SK-N-SH (cell line): ENCODE measurements around the gene PRKN. TPM values are rescaled to one million over a fixed set of nuclear protein-coding genes. Genes with fewer than 3 reads are reported as not detected.
A peak's percentile ranks its signal among the peaks of the same experiment; 100 is the strongest.
"Not testable (repeated sequence)": the region's sequence is repeated elsewhere in the genome, so short reads cannot be mapped to it uniquely, and the experiment has no call there.

ENCODE experiments used
- CTCF ChIA-PET: fragments of 300-600, 350-600 bp; formaldehyde crosslinking; extraction: SDS; loops from one replicate; lab custom pipeline; 2021; lab: Yijun Ruan, JAX
- POLR2A ChIA-PET: fragments of 350-600 bp; sonication (Branson Sonifier 250); formaldehyde crosslinking; extraction: SDS; loops from one replicate; lab custom pipeline; 2020; ENCODE audit warnings: antibody characterized with exemption, inconsistent platforms; lab: Yijun Ruan, JAX
- DNase-seq: peaks from one replicate; pipeline ENCODE4 v3.0.0; 2012
- H2AFZ ChIP-seq: fragments of 200-600 bp; sonication (generic); 2 replicates; pipeline ENCODE4 v1.8.1; 2016; ENCODE audit warnings: antibody characterized with exemption, mild to moderate bottlenecking, low read depth
- H3F3A ChIP-seq: fragments of 200-600 bp; sonication (generic); replicated peaks from 2 replicates; pipeline ENCODE3; 2016; ENCODE audit warnings: antibody characterized with exemption, mild to moderate bottlenecking; ENCODE audit not compliant: insufficient read depth
- H3K27ac ChIP-seq, 2 experiments: fragments of 200-500 bp in 1 of 2; fragments of 200-600 bp in 1 of 2; sonication (Bioruptor generic) in 1 of 2; sonication (generic), shearing (Covaris generic) in 1 of 2; 2 replicates each; pipeline versions ENCODE4 v1.5.1 to v1.6.1; 2014 to 2016; ENCODE audit warnings: low read depth in 2 of 2, inconsistent platforms in 1 of 2, low read length in 1 of 2, mild to moderate bottlenecking in 1 of 2, mixed read lengths in 1 of 2
- H3K27me3 ChIP-seq: fragments of 200-600 bp; sonication (generic), shearing (Covaris generic); 2 replicates; pipeline ENCODE4 v1.6.1; 2016; ENCODE audit warnings: mixed run types; ENCODE audit not compliant: insufficient read depth
- H3K36me3 ChIP-seq, 2 experiments: fragments of 200-500 bp in 1 of 2; fragments of 200-600 bp in 1 of 2; sonication (Bioruptor generic) in 1 of 2; sonication (generic) in 1 of 2; replicated peaks in 1 of 2; 2 replicates each; pipeline versions ENCODE3 to v1.5.1; 2014 to 2016; ENCODE audit warnings: low read length in 1 of 2, mild to moderate bottlenecking in 1 of 2; ENCODE audit not compliant: insufficient read depth in 2 of 2, control insufficient read depth in 1 of 2
- H3K4me1 ChIP-seq, 2 experiments: fragments of 200-500 bp in 1 of 2; fragments of 200-600 bp in 1 of 2; sonication (Bioruptor generic) in 1 of 2; sonication (generic), shearing (Covaris generic) in 1 of 2; 2 replicates each; pipeline versions ENCODE4 v1.5.1 to v1.6.1; 2014 to 2016; ENCODE audit warnings: low read depth in 1 of 2, low read length in 1 of 2, mixed run types in 1 of 2; ENCODE audit not compliant: insufficient read depth in 2 of 2, control insufficient read depth in 1 of 2
- H3K4me2 ChIP-seq: fragments of 200-600 bp; sonication (generic), shearing (Covaris generic); 2 replicates; pipeline ENCODE4 v1.6.1; 2017; ENCODE audit warnings: mixed run types
- H3K4me3 ChIP-seq, 2 experiments: fragments of 200-500 bp in 1 of 2; fragments of 200-600 bp in 1 of 2; sonication (Bioruptor generic) in 1 of 2; sonication (generic), shearing (Covaris generic) in 1 of 2; 2 replicates each; pipeline versions ENCODE4 v1.5.1 to v1.8.1; 2014 to 2016; ENCODE audit warnings: low read depth in 2 of 2, inconsistent platforms in 1 of 2, low read length in 1 of 2, mild to moderate bottlenecking in 1 of 2, mixed read lengths in 1 of 2, moderate library complexity in 1 of 2
- H3K79me2 ChIP-seq: fragments of 200-600 bp; sonication (generic); 2 replicates; pipeline ENCODE4 v1.8.1; 2017; ENCODE audit warnings: mild to moderate bottlenecking; ENCODE audit not compliant: insufficient read depth
- H3K9ac ChIP-seq: fragments of 200-600 bp; sonication (generic); 2 replicates; pipeline ENCODE4 v1.6.1; 2017; ENCODE audit warnings: mixed run types
- H3K9me2 ChIP-seq: fragments of 200-600 bp; sonication (generic); 2 replicates; pipeline ENCODE4 v1.6.1; 2017; ENCODE audit warnings: mixed run types
- H3K9me3 ChIP-seq: fragments of 200-600 bp; sonication (generic); 2 replicates; pipeline ENCODE4 v1.6.1; 2017; ENCODE audit warnings: mixed run types, mild to moderate bottlenecking, moderate library complexity
- H4K20me1 ChIP-seq: fragments of 200-600 bp; sonication (generic); 2 replicates; pipeline ENCODE4 v1.6.1; 2017; ENCODE audit warnings: mild to moderate bottlenecking, mixed run types; ENCODE audit not compliant: insufficient read depth
- EZH2phosphoT487 ChIP-seq: fragments of 200-600 bp; sonication (generic); IDR thresholded peaks from 2 replicates; pipeline ENCODE4 v1.6.1; 2017; ENCODE audit warnings: low read depth, mixed run types, mild to moderate bottlenecking, antibody characterized with exemption, moderate library complexity, borderline replicate concordance
- GABPA ChIP-seq: IDR thresholded peaks from 2 replicates; pipeline ENCODE4 v1.4.0; 2012; ENCODE audit warnings: low read depth, mild to moderate bottlenecking
- GATA2 ChIP-seq: sonication (generic); formaldehyde crosslinking; IDR thresholded peaks from 2 replicates; pipeline ENCODE4 v1.5.0; 2020; ENCODE audit warnings: mild to moderate bottlenecking, missing genetic modification reagents
- MEF2A ChIP-seq: IDR thresholded peaks from 2 replicates; pipeline ENCODE4 v1.4.0; 2012; ENCODE audit warnings: low read depth, borderline replicate concordance
- NFIC ChIP-seq: IDR thresholded peaks from 2 replicates; pipeline ENCODE4 v1.4.0; 2012; ENCODE audit warnings: borderline replicate concordance
- NRF1 ChIP-seq: IDR thresholded peaks from 2 replicates; pipeline ENCODE4 v1.6.1; 2012; ENCODE audit warnings: low read depth, mild to moderate bottlenecking, low read length
- POLR2AphosphoS5 ChIP-seq: IDR thresholded peaks from 2 replicates; pipeline ENCODE4 v1.6.1; 2012; ENCODE audit warnings: low read depth, low read length
- RCOR1 ChIP-seq: fragments of 150-350 bp; IDR thresholded peaks from 2 replicates; pipeline ENCODE4 v1.6.1; 2017; ENCODE audit warnings: antibody characterized with exemption, low read length
- RFX5 ChIP-seq: IDR thresholded peaks from 2 replicates; pipeline ENCODE4 v1.6.1; 2012; ENCODE audit warnings: mild to moderate bottlenecking, improper control_type of control experiment, low read length
- RXRA ChIP-seq: IDR thresholded peaks from 2 replicates; pipeline ENCODE4 v1.4.0; 2012; ENCODE audit warnings: low read depth, mild to moderate bottlenecking, borderline replicate concordance
- SIN3A ChIP-seq: IDR thresholded peaks from 2 replicates; pipeline ENCODE4 v1.6.1; 2012; ENCODE audit warnings: low read depth, mild to moderate bottlenecking, low read length, moderate library complexity, borderline replicate concordance
- SMC3 ChIP-seq: IDR thresholded peaks from 2 replicates; pipeline ENCODE4 v1.6.1; 2012; ENCODE audit warnings: low read depth, low read length, improper control_type of control experiment
- TAF1 ChIP-seq: IDR thresholded peaks from 2 replicates; pipeline ENCODE4 v1.6.1; 2012; ENCODE audit warnings: low read depth, mild to moderate bottlenecking, low read length, moderate library complexity, borderline replicate concordance
- YY1 ChIP-seq: IDR thresholded peaks from 2 replicates; pipeline ENCODE4 v1.4.0; 2012; ENCODE audit warnings: low read depth, mild to moderate bottlenecking
- WGBS: methylation state at CpG from one replicate; pipeline ENCODE4 v1.1.6; 2017; ENCODE audit warnings: low lambda C conversion rate; 5-methylcytosine and 5-hydroxymethylcytosine counted together
- polyA plus RNA-seq, 3 experiments: library from polyadenylated mRNA; depleted of rRNA; stranded (reverse); fragments of >200 nt; gene quantifications; 2 replicates each; pipeline ENCODE4 v1.2.3, GENCODE V29; 2012
- TF ChIP-seq, protein P1 (sequence below): fragments of 150-350 bp; IDR thresholded peaks from 2 replicates; pipeline ENCODE4 v1.6.1; 2016; ENCODE audit warnings: mild to moderate bottlenecking, low read depth, low read length
- TF ChIP-seq, protein P2 (sequence below): IDR thresholded peaks from 2 replicates; pipeline ENCODE4; 2012
- TF ChIP-seq, protein P3 (sequence below): IDR thresholded peaks from 2 replicates; pipeline ENCODE4 v1.4.0; 2012; ENCODE audit warnings: low read depth
- TF ChIP-seq, protein P4 (sequence below): fragments of 150-350 bp; IDR thresholded peaks from 2 replicates; pipeline ENCODE4 v1.6.1; 2017; ENCODE audit warnings: antibody characterized with exemption, low read length, low read depth, borderline replicate concordance

The PRKN gene
- polyA plus RNA-seq, 1 of the 3 experiments (the other 2 are of a cell fraction) = 0.76 TPM

DNA sequence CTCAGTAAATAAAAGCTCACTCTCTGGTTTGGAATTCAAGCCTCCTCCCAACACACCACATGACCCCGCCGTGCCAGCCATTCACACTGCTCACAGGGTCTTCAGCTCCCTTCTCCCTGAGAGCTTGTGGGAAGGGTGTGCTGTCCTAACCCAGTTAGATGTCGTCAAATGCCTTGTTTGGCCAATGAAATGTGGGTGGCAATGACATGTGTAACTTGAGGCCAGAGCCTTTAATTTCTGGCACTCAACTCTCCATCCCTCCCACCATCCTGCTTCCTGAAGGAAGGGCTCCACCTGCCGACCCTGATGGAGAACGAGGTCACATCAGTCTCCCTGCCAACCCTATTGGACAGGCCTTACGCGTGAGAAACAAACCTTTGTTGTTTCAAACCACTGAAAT, 1229.2 kb downstream of the PRKN start (continued):
- TF ChIP-seq SIN3A = no peak
- peak; percentile 22; the same call in 1 of the 2 replicates for TF ChIP-seq NFIC
- TF ChIP-seq NRF1 = no peak
- TF ChIP-seq MEF2A = no peak
- TF ChIP-seq YY1 = no peak
- TF ChIP-seq, protein P1, sequence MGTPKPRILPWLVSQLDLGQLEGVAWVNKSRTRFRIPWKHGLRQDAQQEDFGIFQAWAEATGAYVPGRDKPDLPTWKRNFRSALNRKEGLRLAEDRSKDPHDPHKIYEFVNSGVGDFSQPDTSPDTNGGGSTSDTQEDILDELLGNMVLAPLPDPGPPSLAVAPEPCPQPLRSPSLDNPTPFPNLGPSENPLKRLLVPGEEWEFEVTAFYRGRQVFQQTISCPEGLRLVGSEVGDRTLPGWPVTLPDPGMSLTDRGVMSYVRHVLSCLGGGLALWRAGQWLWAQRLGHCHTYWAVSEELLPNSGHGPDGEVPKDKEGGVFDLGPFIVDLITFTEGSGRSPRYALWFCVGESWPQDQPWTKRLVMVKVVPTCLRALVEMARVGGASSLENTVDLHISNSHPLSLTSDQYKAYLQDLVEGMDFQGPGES = no peak
- TF ChIP-seq, protein P2, sequence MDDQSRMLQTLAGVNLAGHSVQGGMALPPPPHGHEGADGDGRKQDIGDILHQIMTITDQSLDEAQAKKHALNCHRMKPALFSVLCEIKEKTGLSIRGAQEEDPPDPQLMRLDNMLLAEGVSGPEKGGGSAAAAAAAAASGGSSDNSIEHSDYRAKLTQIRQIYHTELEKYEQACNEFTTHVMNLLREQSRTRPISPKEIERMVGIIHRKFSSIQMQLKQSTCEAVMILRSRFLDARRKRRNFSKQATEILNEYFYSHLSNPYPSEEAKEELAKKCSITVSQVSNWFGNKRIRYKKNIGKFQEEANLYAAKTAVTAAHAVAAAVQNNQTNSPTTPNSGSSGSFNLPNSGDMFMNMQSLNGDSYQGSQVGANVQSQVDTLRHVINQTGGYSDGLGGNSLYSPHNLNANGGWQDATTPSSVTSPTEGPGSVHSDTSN = no peak
- TF ChIP-seq SMC3 = peak; percentile 87
- TF ChIP-seq POLR2AphosphoS5 = no peak
- TF ChIP-seq TAF1 = no peak
- no peak for TF ChIP-seq GATA2
- no peak for TF ChIP-seq RFX5
- TF ChIP-seq GABPA = no peak
- TF ChIP-seq RCOR1 = no peak
- no peak for TF ChIP-seq EZH2phosphoT487

- Histone ChIP-seq H3K9me2 (no peaks in the 10 kb centered on the region), H3K27me3 (no peaks in the 10 kb centered on the region), H3K9me3 (no peaks in the 10 kb centered on the region), H3K4me3 (no peak overlapping the region), H3K4me1 (no peaks in the 10 kb centered on the region; a peak in 1 of 4 replicates), H3K9ac (no peak overlapping the region), H4K20me1 (no peaks in the 10 kb centered on the region), H3K36me3 (no peaks in the 10 kb centered on the region), H3F3A (no peaks in the 10 kb centered on the region), H3K27ac (no peak overlapping the region), H3K79me2 (no peaks in the 10 kb centered on the region), H3K4me2 (no peak overlapping the region), H2AFZ (peak overlapping the region; percentile 41; the same call in 1 of the 2 replicates)
- ChIA-PET POLR2A (no interaction called here), CTCF (interaction anchor here (1.5 to 1.6 kb wide), 3 partner anchors 11 to 103 kb away, joined by 8 to 16 read pairs (median 12); no protein-coding TSS in a partner anchor)
- DNase-seq = no peak
- 88% methylated on average over 8 of the region's 8 CpGs for WGBS
- TF ChIP-seq YY1 (no peak), TAF1 (no peak), POLR2AphosphoS5 (no peak), SIN3A (no peak), RXRA (no peak), EZH2phosphoT487 (no peak), GABPA (no peak)
- TF ChIP-seq, protein P2 = no peak
- TF ChIP-seq, protein P3, sequence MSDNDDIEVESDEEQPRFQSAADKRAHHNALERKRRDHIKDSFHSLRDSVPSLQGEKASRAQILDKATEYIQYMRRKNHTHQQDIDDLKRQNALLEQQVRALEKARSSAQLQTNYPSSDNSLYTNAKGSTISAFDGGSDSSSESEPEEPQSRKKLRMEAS = no peak
- TF ChIP-seq, protein P4, sequence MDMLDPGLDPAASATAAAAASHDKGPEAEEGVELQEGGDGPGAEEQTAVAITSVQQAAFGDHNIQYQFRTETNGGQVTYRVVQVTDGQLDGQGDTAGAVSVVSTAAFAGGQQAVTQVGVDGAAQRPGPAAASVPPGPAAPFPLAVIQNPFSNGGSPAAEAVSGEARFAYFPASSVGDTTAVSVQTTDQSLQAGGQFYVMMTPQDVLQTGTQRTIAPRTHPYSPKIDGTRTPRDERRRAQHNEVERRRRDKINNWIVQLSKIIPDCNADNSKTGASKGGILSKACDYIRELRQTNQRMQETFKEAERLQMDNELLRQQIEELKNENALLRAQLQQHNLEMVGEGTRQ = no peak
- TF ChIP-seq, protein P1 = no peak
Measured at GRCh38 chr6:161496941-161497340, 1230.6 kb downstream of the PRKN start.

DNA sequence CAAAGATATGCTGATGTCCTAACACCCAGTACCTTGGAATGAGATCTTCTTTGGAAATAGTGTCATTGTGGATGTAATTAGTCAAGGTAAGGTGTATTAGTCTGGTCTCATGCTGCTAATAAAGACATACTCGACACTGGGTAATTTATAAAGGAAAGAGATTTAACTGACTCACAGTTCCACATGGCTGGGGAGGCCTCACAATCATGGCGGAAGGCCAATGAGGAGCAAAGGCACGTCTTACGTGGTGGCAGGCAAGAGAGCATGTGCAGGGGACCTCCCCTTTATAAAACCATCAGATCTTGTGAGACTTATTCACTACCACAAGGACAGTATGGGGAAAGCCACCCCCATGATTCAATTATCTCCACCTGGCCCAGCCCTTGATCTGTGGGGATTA, 1231.3 kb downstream of the PRKN start:
- H4K20me1 ChIP-seq, H3K79me2 ChIP-seq, H3K27ac ChIP-seq, H3K9ac ChIP-seq, H3K27me3 ChIP-seq, H2AFZ ChIP-seq, DNase-seq, H3K9me2 ChIP-seq, H3K4me3 ChIP-seq, POLR2A ChIA-PET, H3K9me3 ChIP-seq, H3K4me2 ChIP-seq, CTCF ChIA-PET, H3K4me1 ChIP-seq, H3F3A ChIP-seq, H3K36me3 ChIP-seq: not testable (repeated sequence)
- 68% methylated on average over 4 of the region's 4 CpGs for WGBS
